CD4-positive, alpha-beta memory T cell (primary cell): Measurements from ENCODE around the gene CAPZA3. TPM values are rescaled to one million over a fixed set of nuclear protein-coding genes. Genes with fewer than 3 reads are reported as not detected.

ENCODE experiments used
- polyA plus RNA-seq, 2 donors: library from polyadenylated mRNA; unstranded; fragments of 300-500 nt; fragmentation: Illumina TruSeq; gene quantifications; one replicate each; pipeline ENCODE4 v1.2.3, GENCODE V29; 2021
- total RNA-seq, 2 experiments: library from RNA; stranded (reverse); gene quantifications; one replicate each; pipeline ENCODE4 v1.2.3, GENCODE V29; 2021

CAPZA3 gene
- total and polyA plus RNA-seq, 4 experiments from 2014 or later: not detected

Other genes with a start within 250 kb of the CAPZA3 start
- not detected for gene PLCZ1, start 107 bp upstream of the CAPZA3 start, total RNA-seq
- not detected for gene PLCZ1, start 107 bp upstream of the CAPZA3 start, polyA plus RNA-seq